ENCODE results near the gene GPR179.
"Not testable (repeated sequence)": the region's sequence is repeated elsewhere in the genome, so short reads cannot be mapped to it uniquely, and the experiment has no call there.

GPR179 gene

DNA sequence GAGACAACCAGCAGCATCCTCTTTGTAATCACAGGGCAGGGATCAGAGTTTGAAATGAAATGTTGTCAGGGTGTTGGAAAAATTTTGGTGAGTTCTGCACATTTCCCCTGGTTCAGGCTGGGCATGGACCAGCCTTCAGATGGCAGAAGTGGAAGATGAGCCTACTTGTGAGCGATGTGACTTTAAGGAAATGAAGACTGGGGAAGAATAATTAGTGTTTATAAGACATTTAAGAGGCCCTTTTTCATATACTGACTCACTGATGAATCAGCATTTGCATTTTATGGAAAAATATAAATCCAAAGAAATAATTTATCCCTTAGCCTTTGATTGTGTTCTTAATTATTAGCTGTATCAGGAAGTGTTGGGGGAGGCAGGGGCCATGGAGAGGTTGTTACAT, 20.9 kb downstream of the GPR179 start:
- DNase-seq, result no peak

GRCh38 chr17:38322156-38322779, 21.5 kb downstream of the GPR179 start:
- DNase-seq, result peak; percentile 1

GRCh38 chr17:38320482-38320881, 23.3 kb downstream of the GPR179 start:
- DNase-seq, result no peak

DNA sequence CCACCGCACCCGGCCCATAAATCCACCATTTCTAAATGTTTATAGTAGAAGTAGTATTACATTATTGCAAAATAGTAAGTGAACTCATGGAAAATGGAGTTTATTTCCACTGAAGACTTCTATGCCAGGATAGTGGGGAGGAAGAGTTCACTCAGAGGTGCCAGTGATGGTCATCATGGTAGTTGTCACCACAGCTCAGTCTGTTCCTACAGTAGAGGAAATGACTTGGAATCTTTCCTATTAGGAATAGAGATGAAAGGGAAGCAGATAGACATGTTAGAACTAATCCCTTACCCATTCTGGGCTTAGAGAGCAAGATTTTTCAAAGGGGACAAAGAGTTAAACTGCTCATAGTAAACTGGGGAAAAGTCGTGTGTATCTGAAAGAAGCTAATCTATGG, 26.7 kb downstream of the GPR179 start:
- DNase-seq, result no peak

- no peak for DNase-seq
Measured at GRCh38 chr17:38315497-38315896, 28.3 kb downstream of the GPR179 start.

DNA sequence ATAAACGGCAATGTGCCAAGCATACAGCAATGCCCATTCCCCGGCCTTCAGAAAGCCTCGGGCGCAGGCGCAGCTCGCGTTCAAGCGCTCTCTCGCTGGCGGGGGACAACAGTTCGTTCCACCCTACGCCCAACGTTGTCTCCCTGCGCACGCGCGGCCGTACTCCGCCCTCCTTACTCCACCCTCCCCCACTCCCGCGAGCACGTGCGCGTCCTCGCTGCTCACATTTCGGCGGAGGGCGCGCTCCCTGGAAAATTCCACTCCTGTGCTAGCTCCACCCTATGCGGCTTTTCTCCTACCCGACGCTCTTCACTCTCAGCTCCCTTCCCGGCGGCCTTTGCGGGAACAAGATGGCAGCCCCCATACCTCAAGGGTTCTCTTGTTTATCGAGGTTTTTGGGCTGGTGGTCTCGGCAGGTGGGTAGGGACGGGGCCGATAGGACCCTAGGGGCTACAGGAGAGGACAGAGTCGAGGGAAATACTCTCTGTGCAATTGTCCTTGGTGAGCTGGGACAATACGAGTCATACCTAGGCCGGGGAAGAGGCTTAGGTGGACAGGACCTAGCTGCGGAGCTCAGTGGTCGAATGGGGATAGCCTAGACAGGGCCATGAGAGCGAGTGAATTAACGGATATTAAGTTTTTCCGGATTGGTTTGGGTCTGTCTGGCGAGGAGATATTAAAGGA, 46.8 kb downstream of the GPR179 start, which contains the start of gene MRPL45:
Gene MRPL45 (plus strand): TSS at position 335 of the 684 bp plus-strand sequence. CDS start 16 bp downstream, at position 351.
- DNase-seq, result peak; percentile 92

- not testable (repeated sequence) for DNase-seq
Measured at GRCh38 chr17:38295602-38296365, 48.0 kb downstream of the GPR179 start.

- DNase-seq, result not testable (repeated sequence)
Measured at GRCh38 chr17:38289760-38290159, 54.0 kb downstream of the GPR179 start.

DNA sequence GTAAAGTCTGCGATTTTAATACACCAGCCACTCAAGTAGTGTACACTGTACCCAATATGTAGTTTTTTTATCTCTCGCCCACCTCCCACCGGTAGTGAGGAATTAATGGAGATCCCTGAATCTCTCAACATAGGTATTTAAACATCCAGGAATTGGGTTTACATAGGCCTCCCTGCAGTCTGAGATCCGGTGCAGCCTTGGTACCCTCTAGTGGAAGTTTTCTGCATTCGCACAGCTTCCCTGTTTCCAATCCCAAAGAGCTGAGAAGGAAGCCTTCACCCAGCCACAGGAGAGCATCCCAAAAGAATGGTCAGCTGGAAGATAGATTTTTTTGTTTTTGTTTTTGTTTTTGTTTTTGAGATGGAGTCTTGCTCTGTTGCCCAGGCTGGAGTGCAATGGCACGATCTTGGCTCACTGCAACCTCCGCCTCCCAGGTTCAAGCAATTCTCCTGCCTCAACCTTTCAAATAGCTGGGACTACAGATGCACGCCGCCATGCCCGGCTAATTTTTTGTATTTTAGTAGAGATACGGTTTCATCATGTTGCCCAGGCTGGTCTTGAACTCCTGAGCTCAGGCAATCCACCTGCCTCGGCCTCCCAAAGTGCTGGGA, 55.4 kb downstream of the GPR179 start:
- not testable (repeated sequence) for DNase-seq

- DNase-seq, result not testable (repeated sequence)
Measured at GRCh38 chr17:38286501-38287091, 57.2 kb downstream of the GPR179 start.

DNA sequence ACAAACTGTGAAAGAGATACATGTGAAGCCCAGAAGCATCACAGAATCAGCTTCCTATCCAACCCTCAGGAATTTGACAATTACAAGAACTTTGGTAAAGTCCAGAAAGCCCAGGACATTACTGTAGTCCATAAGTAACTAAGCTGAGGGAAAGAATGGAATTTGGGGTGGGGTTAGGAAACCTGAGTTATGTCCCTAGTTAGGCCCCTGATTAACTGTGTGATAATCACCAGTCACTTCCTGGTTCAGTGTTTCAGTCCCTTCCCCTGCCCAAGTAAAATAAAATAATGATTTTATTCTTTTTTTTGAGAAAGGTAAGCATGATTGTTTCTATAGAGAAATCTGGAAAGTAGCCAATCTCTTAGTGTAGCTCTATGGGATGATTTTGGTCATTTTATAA, 57.8 kb downstream of the GPR179 start:
- not testable (repeated sequence) for DNase-seq
